Calu3 (cell line): ENCODE results near the gene DOCK10. TPM values are rescaled to one million over a fixed set of nuclear protein-coding genes. Genes with fewer than 3 reads are reported as not detected.
A peak's percentile ranks its signal among the peaks of the same experiment; 100 is the strongest.

ENCODE experiments used
- BruUV-seq: library from RNA; stranded (reverse); fragments of 400-500 nt; replicated peaks from 2 replicates; lab custom pipeline; 2021; lab: Mats Ljungman, UMichigan
- CTCF ChIA-PET: fragments of 300-600 bp; sonication (Branson Sonifier 250); formaldehyde crosslinking; loops from one replicate; lab custom pipeline; 2022; ENCODE audit warnings: antibody characterized with exemption; lab: Charles Lee
- DNase-seq: peaks from one replicate; pipeline ENCODE4 v3.0.0; 2022
- H3K27ac Mint-ChIP-seq: one replicate; pipeline ENCODE4 v1.8.0; 2022; ENCODE audit warnings: mixed read lengths; ENCODE audit not compliant: unreplicated experiment
- H3K27me3 Mint-ChIP-seq: one replicate; pipeline ENCODE4 v1.8.0; 2022; ENCODE audit warnings: mixed read lengths; ENCODE audit not compliant: unreplicated experiment
- H3K36me3 Mint-ChIP-seq: one replicate; pipeline ENCODE4 v1.8.0; 2022; ENCODE audit warnings: mild to moderate bottlenecking, moderate library complexity, mixed read lengths; ENCODE audit not compliant: insufficient read depth, unreplicated experiment
- H3K4me1 Mint-ChIP-seq: one replicate; pipeline ENCODE4 v1.8.0; 2022; ENCODE audit warnings: mild to moderate bottlenecking, low read depth, mixed read lengths; ENCODE audit not compliant: unreplicated experiment
- H3K4me3 Mint-ChIP-seq: one replicate; pipeline ENCODE4 v1.8.0; 2022; ENCODE audit warnings: mild to moderate bottlenecking, low read depth, moderate library complexity, mixed read lengths; ENCODE audit not compliant: unreplicated experiment
- H3K9me3 Mint-ChIP-seq: one replicate; pipeline ENCODE4 v1.8.0; 2022; ENCODE audit warnings: low read depth, mixed read lengths; ENCODE audit not compliant: unreplicated experiment
- CTCF ChIP-seq: fragments of 200-600 bp; IDR thresholded peaks from one replicate; pipeline ENCODE4 v1.8.0; 2022; ENCODE audit warnings: antibody characterized with exemption; ENCODE audit not compliant: unreplicated experiment
- intact Hi-C: fragments of 100-400 bp; cut with micrococcal nuclease; formaldehyde crosslinking; loops from one replicate; pipeline ENCODE4 v1.10.0; 2022; ENCODE audit not compliant: unreplicated experiment
- total RNA-seq: library from RNA; stranded (reverse); gene quantifications from 2 replicates; pipeline ENCODE4 v1.2.3, GENCODE V29; 2022

DOCK10 gene
- total RNA-seq, 1 experiment from 2014 or later, result 11.9 TPM

GRCh38 chr2:224847961-224848850, 194.1 kb downstream of the DOCK10 start:
- DNase-seq, result peak; percentile 8
- Mint-ChIP-seq H3K27ac (no peak overlapping the region), H3K36me3 (no peaks in the 10 kb centered on the region), H3K9me3 (peaks cover 3% of the 10 kb centered on the region), H3K4me1 (no peaks in the 10 kb centered on the region), H3K27me3 (no peaks in the 10 kb centered on the region), H3K4me3 (no peak overlapping the region)
- CTCF ChIA-PET, result interaction anchor here (0.6 kb wide), 1 partner anchor 812 kb away, joined by 5 read pairs; no protein-coding TSS in a partner anchor
- intact Hi-C loops, result no loop called here
- no peak for TF ChIP-seq CTCF
- BruUV-seq, result no TSS peak

DNA sequence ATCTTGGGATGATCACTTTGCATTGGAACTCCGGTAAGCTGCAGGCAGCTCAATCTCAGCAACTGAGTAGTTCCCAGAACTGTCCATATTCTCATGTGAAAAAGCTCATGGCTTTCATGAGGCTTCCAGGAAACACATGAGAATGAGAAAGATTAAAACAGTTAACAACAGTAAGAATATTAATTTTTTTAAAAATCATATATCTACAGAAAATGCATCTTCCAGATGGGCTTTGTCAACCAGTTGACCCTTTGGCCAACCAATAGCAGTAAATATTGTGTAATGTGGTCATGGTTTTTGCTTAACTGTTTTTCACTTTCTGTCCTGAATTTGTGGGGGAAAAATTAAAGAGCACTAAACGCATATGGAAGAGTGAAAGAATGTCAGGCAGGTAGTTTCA, 194.9 kb downstream of the DOCK10 start:
- no peaks in the 10 kb centered on the region for H3K4me1 Mint-ChIP-seq
- CTCF ChIA-PET, result no interaction called here
- no peaks in the 10 kb centered on the region for H3K27me3 Mint-ChIP-seq
- no peak overlapping the region for H3K27ac Mint-ChIP-seq
- DNase-seq, result no peak
- H3K4me3 Mint-ChIP-seq, result no peak overlapping the region
- peaks cover 3% of the 10 kb centered on the region for H3K9me3 Mint-ChIP-seq
- no peaks in the 10 kb centered on the region for H3K36me3 Mint-ChIP-seq
- no TSS peak for BruUV-seq
- intact Hi-C loops, result no loop called here
- TF ChIP-seq CTCF, result no peak

DNA sequence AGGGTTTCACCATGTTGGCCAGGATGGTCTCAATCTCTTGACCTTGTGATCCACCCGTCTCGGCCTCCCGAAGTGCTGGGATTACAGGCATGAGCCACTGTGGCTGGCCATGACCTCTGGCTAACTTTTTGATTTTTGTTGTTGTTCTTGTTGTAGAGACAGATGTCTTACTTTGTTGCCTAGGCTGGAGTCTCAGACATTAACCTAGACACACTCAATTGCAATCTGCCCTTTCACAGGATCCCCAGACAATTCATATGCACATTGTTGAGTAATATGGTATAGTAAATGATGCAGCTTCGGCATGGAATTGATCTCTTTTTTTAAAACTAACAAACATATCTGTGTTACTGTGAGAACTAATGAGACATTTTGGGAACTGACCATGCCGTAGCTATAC, 195.6 kb downstream of the DOCK10 start:
- Mint-ChIP-seq H3K27me3 (no peaks in the 10 kb centered on the region), H3K9me3 (peaks cover 3% of the 10 kb centered on the region), H3K27ac (no peak overlapping the region), H3K36me3 (no peaks in the 10 kb centered on the region), H3K4me3 (no peak overlapping the region), H3K4me1 (no peaks in the 10 kb centered on the region)
- BruUV-seq, result no TSS peak
- no peak for DNase-seq
- CTCF ChIA-PET, result no interaction called here
- no peak for TF ChIP-seq CTCF
- intact Hi-C loops, result no loop called here

DNA sequence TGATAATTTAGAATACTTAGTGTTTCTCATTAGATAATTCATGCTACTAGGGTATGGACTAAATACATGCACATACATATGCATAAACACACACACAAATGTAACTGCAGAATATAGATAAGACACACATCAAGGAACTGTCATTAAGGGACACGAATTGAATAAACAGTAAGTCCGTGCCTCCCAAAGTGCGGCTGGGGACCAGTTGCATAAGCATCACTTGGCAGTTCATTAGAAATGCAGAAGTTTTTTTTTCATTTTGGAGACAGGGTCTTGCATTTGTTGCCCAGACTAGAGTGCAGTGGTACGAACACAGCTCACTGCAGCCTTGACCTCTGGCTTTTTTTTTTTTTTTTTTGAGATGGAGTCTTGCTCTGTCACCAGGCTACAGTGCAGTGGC, 196.1 kb downstream of the DOCK10 start:
- Mint-ChIP-seq H3K9me3 (peaks cover 3% of the 10 kb centered on the region), H3K27ac (no peak overlapping the region), H3K4me3 (no peak overlapping the region), H3K4me1 (no peaks in the 10 kb centered on the region), H3K27me3 (no peaks in the 10 kb centered on the region), H3K36me3 (no peaks in the 10 kb centered on the region)
- intact Hi-C loops, result no loop called here
- no peak for DNase-seq
- TF ChIP-seq CTCF, result no peak
- CTCF ChIA-PET, result no interaction called here
- no TSS peak for BruUV-seq
